SU-DHL-6 (cell line): ENCODE measurements around the gene LGALS1.

Experiments used
- CTCF ChIP-seq: fragments of 200-600 bp; sonication (generic); IDR thresholded peaks from one replicate; pipeline ENCODE4 v1.5.1; 2017; ENCODE audit warnings: antibody characterized with exemption, mild to moderate bottlenecking, low read length, moderate library complexity; ENCODE audit not compliant: insufficient read depth, poor library complexity, severe bottlenecking
- EZH2phosphoT487 ChIP-seq: fragments of 200-600 bp; sonication (generic), shearing (Covaris generic); conservative IDR thresholded peaks from 2 replicates; pipeline ENCODE4 v1.6.1; 2018; ENCODE audit warnings: mild to moderate bottlenecking, antibody characterized with exemption, low read length, moderate library complexity, mixed read lengths

GRCh38 chr22:37704645-37705044 is 29.2 kb downstream of the LGALS1 start:
- no peak for TF ChIP-seq CTCF
- TF ChIP-seq EZH2phosphoT487, result no peak
